Stimulated activated CD4-positive, alpha-beta T cell treated with anti-CD3 and anti-CD28 coated beads, TNF-alpha, amount 100 ng/mL, for 24 hours (primary cell): ENCODE measurements around the gene EP400.

Experiments used
- DNase-seq, 3 experiments: peaks; one replicate each; pipeline ENCODE4 v3.0.0-alpha.2; 2020; ENCODE audit warnings: low read depth in 3 of 3

EP400 gene

GRCh38 chr12:131911851-131912477, 37.8 kb upstream of the EP400 start:
- no peak for DNase-seq

GRCh38 chr12:131912518-131913274, 37.0 kb upstream of the EP400 start:
- no peak for DNase-seq

DNA sequence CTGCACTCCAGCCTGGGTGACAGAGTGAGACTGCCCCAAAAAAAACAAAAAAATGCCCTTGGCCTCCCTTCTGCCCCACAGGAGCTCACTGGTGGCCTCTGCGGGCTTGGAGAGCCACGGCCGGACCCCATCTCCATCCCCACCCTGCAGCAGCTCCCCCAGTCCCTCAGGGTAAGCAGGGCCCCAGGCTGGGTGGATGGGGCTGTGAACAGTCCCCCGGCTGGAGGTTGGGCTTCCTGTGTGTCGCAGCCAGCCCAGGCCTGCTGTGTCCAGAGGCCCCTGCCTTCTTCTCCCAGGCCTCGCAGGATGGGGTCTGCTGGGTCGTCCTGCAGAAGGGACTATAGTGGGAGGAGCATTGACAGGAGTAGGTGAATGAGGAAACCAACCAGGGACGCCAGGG, 36.1 kb upstream of the EP400 start:
- no peak for DNase-seq

- DNase-seq = no peak
These were observed 35.5 kb upstream of the EP400 start for GRCh38 chr12:131914179-131914702.

- DNase-seq = no peak
These were observed 34.6 kb upstream of the EP400 start for GRCh38 chr12:131915000-131915689.

- no peak for DNase-seq
These were observed 33.9 kb upstream of the EP400 start for GRCh38 chr12:131915823-131916222.

- no peak for DNase-seq
These were observed 33.2 kb upstream of the EP400 start for GRCh38 chr12:131916306-131917138.

GRCh38 chr12:131917139-131917710, 32.5 kb upstream of the EP400 start:
- DNase-seq = no peak

GRCh38 chr12:131917711-131918306, 31.9 kb upstream of the EP400 start:
- DNase-seq = no peak

GRCh38 chr12:131918311-131919050, 31.3 kb upstream of the EP400 start:
- DNase-seq = no peak

- DNase-seq = no peak
These were observed 30.7 kb upstream of the EP400 start for GRCh38 chr12:131919051-131919347.

DNA sequence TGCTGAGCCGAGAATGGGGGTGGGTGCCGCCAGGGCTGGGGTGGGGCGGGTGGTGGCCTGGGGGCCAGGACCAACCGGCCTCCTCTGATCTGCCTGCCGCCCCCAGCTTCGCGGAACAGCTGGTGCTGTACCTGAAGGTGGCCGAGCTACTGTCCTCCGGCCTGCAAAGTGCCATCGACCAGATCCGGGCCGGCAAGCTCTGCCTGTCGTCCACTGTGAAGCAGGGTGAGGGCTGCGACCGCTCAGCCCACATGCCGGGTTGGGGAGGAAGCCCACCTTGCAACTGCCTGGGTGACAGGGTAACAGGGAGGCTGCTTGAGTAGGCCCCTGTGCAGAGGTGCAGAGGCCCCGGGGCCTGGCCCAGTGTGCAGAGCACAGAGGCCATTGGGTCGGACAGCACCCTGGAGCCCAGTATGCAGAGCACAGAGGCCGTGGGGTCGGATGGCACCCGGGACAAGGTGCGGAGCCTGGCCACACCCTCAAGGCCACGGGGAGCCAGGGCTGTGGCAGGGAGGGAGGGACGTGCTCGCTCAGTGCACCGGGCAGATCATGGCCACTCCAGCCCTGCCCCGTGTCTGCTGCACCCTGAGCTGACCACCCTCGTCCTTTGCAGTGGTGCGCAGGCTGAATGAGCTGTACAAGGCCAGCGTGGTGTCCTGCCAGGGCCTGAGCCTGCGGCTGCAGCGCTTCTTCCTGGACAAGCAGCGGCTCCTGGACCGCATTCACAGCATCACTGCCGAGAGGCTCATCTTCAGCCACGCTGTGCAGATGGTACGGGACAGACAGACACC, 30.2 kb upstream of the EP400 start:
- DNase-seq = no peak

GRCh38 chr12:131920157-131920508, 29.6 kb upstream of the EP400 start:
- DNase-seq = no peak

DNA sequence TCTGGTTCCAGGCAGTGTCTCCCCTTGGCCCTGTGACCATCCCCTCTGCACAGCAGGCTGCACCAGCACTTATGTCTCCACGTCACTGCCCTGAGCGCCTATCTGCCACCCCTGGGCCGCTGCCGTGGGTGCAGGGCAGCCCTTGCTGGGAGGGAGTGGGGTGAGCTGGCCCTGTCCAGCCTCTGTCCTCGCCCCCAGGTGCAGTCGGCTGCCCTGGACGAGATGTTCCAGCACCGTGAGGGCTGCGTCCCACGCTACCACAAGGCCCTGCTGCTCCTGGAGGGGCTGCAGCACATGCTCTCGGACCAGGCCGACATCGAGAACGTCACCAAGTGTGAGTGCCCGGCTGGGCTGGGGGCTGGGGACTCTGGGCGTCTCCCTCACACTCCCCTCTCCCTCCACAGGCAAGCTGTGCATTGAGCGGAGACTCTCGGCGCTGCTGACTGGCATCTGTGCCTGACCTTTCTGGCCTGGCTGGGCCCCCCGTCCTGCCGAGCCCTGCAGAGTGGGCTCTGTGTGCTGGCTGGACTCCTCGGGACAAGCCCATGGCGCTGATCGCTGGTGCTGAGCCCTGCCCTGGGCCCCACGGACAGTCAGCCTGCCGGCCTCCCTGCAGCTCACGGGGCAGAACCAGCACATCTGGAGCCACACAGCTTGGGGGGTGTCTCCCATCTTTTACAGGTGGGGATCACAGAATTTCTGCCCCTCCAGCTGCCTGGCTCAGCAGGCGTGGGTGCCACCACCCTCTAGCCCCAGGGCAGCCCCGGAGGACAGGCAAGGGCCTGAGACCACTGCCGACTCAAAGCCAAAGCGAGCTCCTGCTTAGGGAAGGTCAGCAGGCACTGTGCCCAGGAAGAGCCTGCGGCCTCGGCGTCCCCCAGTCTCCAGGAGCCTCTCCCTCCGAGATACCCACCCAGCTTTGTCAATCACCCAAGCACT, 28.6 kb upstream of the EP400 start:
- no peak for DNase-seq

DNA sequence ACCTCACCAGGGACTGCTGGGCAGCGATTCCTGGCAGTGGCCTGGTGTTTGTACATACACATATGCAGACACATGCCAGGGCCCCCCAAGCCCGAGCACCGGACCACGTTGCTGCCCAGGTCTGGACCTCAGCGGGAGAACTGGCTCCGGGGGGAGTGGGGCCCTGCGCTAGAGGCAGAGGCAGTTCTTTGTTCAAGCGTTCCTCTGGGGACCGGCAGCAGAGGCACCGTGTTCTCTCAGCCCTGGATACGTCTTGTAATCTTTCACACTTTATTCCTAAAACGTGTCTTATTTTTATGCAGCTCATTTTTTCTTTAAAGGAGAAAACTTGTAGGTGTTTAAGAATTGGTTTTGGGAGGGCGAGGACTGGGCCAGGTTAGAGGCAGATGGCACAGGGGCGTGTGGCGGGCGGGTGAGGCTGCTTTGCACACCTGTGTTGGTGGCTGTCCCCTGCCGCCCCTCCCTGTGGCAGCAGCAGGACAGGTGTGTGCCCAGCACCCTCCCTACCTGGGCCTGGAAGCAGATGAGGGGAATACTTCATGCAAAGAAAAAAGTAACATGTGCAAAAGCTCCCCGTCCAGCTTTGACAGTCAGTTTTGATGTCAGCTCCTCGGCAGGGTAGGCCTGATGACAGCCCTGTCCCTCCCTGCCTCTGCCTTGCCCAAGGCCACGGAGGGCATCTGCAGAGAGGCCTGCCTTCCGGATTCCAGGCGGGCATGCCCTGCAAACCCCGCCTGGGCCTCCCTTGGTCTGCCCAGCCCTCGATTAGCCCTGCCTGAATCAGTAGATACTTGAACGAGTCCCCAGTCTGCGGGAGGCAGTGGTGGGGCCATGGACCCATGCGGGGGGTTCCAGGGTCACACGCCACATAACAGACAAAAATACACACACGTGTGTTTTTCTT, 27.6 kb upstream of the EP400 start:
- no peak for DNase-seq

DNA sequence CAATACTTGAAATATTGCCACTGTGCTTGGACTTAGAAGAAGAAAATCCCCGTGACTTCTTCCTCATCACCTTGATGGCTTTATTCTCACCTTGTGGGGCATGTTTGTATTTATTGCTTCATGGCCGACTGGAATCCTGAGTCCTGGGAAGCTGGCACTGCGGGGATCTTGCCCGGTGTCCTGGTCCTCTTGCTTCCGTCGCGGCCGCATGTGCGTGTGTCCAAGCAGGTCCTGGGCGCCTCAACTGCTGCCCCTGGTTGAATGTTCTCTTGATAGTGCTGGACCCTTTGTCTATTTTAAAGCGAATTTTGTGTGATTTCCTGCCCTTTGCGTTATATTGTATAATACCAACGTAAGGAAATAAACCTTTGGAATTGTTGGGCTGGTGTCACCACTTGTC, 27.0 kb upstream of the EP400 start:
- DNase-seq = no peak

DNA sequence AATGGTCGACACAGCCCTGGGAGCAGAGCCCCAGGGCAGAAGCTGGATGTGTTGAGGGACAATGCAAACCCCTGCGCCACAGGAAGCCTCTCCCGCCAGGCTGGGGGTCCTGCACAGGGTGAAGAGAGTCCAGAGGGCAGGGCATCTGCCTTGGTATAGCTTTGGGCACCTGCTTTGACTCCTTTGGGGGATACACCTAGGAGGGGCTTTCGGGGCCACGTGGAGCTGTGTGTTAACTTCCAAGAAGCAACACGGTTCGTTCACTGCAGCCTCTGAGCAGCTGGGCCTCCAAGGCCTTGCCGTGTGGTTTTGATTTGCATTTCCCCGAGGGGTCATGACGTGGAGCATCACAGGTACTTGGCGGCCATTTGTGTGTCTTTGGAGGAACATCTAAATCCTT, 26.5 kb upstream of the EP400 start:
- no peak for DNase-seq
